ENCODE measurements around the gene TNFRSF12A.
"Not testable (repeated sequence)": the region's sequence is repeated elsewhere in the genome, so short reads cannot be mapped to it uniquely, and the experiment has no call there.

GRCh38 chr16:3069146-3069545, 49.0 kb downstream of the TNFRSF12A start:
- not testable (repeated sequence) for TF ChIP-seq CTCF (conservative IDR thresholded peaks at IDR 0.05; ENCODE audit: low read length); EZH2phosphoT487 (IDR thresholded peaks at IDR 0.05; ENCODE audit: borderline replicate concordance)
